SH-SY5Y (cell line): ENCODE data around the gene EMC9.

ENCODE experiments used
- GATA2 ChIP-seq: IDR thresholded peaks from 2 replicates; pipeline ENCODE4 v1.6.1; 2011; ENCODE audit warnings: mild to moderate bottlenecking, low read depth, low read length
- GATA3 ChIP-seq: IDR thresholded peaks from 2 replicates; pipeline ENCODE4 v1.6.1; 2011; ENCODE audit warnings: low read depth, mild to moderate bottlenecking, low read length, moderate library complexity

GRCh38 chr14:24108336-24108874, 33.0 kb downstream of the EMC9 start:
- no peak for TF ChIP-seq GATA2
- no peak for TF ChIP-seq GATA3
